Measurements from ENCODE around the gene RHOT2. TPM values are rescaled to one million over a fixed set of nuclear protein-coding genes. Genes with fewer than 3 reads are reported as not detected.

The RHOT2 gene
- total and polyA plus RNA-seq, 2 donors (not counting 3 experiments of a cell fraction or from before 2014, with no cell fraction given): 106 to 139 TPM

GRCh38 chr16:629185-629832 is 38.6 kb upstream of the RHOT2 start:
- POLR2A ChIA-PET: no interaction called here
- CTCF ChIA-PET: no interaction called here
- intact Hi-C loops (cut with micrococcal nuclease): no loop called here

GRCh38 chr16:629833-630248 is 38.1 kb upstream of the RHOT2 start:
- intact Hi-C loops (cut with micrococcal nuclease) (no loop called here), dilution Hi-C loops (cut with MboI; ENCODE audit: extremely low pct_ligation_motif_present, low sequenced_read_pairs) (no loop called here)
- no peak for TF ChIP-seq MYC (IDR thresholded peaks at IDR 0.05; ENCODE audit: low read depth, low read length)
- TF ChIP-seq FOS (IDR thresholded peaks at IDR 0.05; ENCODE audit: borderline replicate concordance, insufficient read depth, low read length): no peak
- no peak for TF ChIP-seq JUN (IDR thresholded peaks at IDR 0.05; ENCODE audit: borderline replicate concordance, insufficient read depth, insufficient read length, low read depth)
- no peak for TF ChIP-seq MAX (IDR thresholded peaks at IDR 0.05; ENCODE audit: insufficient read depth, insufficient read length)
- no peak for TF ChIP-seq GATA2 (IDR thresholded peaks at IDR 0.05; ENCODE audit: insufficient read depth, insufficient read length, low read depth, low read length)
- TF ChIP-seq POLR2A (IDR thresholded peaks at IDR 0.05; ENCODE audit: low read depth, low read length): no peak
- no peak for TF ChIP-seq CTCF (IDR thresholded peaks at IDR 0.05; ENCODE audit: extremely low read depth in 1 of 2, insufficient read depth in 1 of 2, low read depth in 1 of 2, low read length in 2 of 2)
- no peak for TF ChIP-seq POLR2AphosphoS5 (IDR thresholded peaks at IDR 0.05; ENCODE audit: insufficient read depth, low read depth, low read length)
- TF ChIP-seq EZH2 (IDR thresholded peaks at IDR 0.05; ENCODE audit: borderline replicate concordance, low read depth, low read length, severe bottlenecking): no peak
- Histone ChIP-seq H3K9me3 (replicated peaks; ENCODE audit: control insufficient read depth, insufficient read depth, low read length) (no peaks in the 10 kb centered on the region), H3K9ac (replicated peaks; ENCODE audit: extremely low read depth, insufficient read depth, low read length) (no peak overlapping the region), H3K27ac (ENCODE audit: insufficient read depth, low read depth, low read length) (no peak overlapping the region), H3K9me1 (replicated peaks; ENCODE audit: control insufficient read depth, extremely low read depth, insufficient read depth, low read length) (no peaks in the 10 kb centered on the region), H3K4me3 (replicated peaks in 1 of 3; ENCODE audit: insufficient read depth in 1 of 3, low read depth in 1 of 3, low read length in 3 of 3) (no peak overlapping the region), H3K79me2 (ENCODE audit: control insufficient read depth, insufficient read depth, low read length) (peaks cover 2% of the 10 kb centered on the region), H3K4me1 (ENCODE audit: control insufficient read depth, extremely low read depth, insufficient read depth, low read length) (peaks cover 3% of the 10 kb centered on the region), H3K36me3 (ENCODE audit: control insufficient read depth in 2 of 2, extremely low read depth in 1 of 2, insufficient read depth in 2 of 2, low read length in 2 of 2) (peaks cover 0 to 5% of the 10 kb centered on the region in 2 experiments), H4K20me1 (replicated peaks; ENCODE audit: control insufficient read depth, extremely low read depth, insufficient read depth, low read length) (no peaks in the 10 kb centered on the region), H2AFZ (ENCODE audit: low read depth, low read length) (no peak overlapping the region), H3K4me2 (ENCODE audit: insufficient read depth, low read length) (no peak overlapping the region), H3K27me3 (ENCODE audit: control insufficient read depth in 2 of 2, insufficient read depth in 2 of 2, low read length in 2 of 2) (no peaks in the 10 kb centered on the region)
- BruUV-seq (replicated peaks): no TSS peak
- POLR2A ChIA-PET: no interaction called here
- FAIRE-seq (no peak), DNase-seq (ENCODE audit: low read depth, low spot score) (no peak)
- CTCF ChIA-PET: no interaction called here

More at GRCh38 chr16:629185-629832, 38.6 kb upstream of the RHOT2 start:
- no TSS peak for BruUV-seq (replicated peaks)
- Histone ChIP-seq H3K9me1 (replicated peaks; ENCODE audit: control insufficient read depth, extremely low read depth, insufficient read depth, low read length) (no peaks in the 10 kb centered on the region), H2AFZ (ENCODE audit: low read depth, low read length) (no peak overlapping the region), H3K4me1 (ENCODE audit: control insufficient read depth, extremely low read depth, insufficient read depth, low read length) (peaks cover 3% of the 10 kb centered on the region), H3K9me3 (replicated peaks; ENCODE audit: control insufficient read depth, insufficient read depth, low read length) (no peaks in the 10 kb centered on the region), H3K79me2 (ENCODE audit: control insufficient read depth, insufficient read depth, low read length) (no peaks in the 10 kb centered on the region), H3K36me3 (ENCODE audit: control insufficient read depth in 2 of 2, extremely low read depth in 1 of 2, insufficient read depth in 2 of 2, low read length in 2 of 2) (peaks cover 0 to 5% of the 10 kb centered on the region in 2 experiments), H3K27ac (ENCODE audit: insufficient read depth, low read depth, low read length) (no peak overlapping the region), H3K9ac (replicated peaks; ENCODE audit: extremely low read depth, insufficient read depth, low read length) (no peak overlapping the region), H4K20me1 (replicated peaks; ENCODE audit: control insufficient read depth, extremely low read depth, insufficient read depth, low read length) (no peaks in the 10 kb centered on the region), H3K27me3 (ENCODE audit: control insufficient read depth in 2 of 2, insufficient read depth in 2 of 2, low read length in 2 of 2) (no peaks in the 10 kb centered on the region), H3K4me3 (replicated peaks in 1 of 3; ENCODE audit: insufficient read depth in 1 of 3, low read depth in 1 of 3, low read length in 3 of 3) (no peak overlapping the region), H3K4me2 (ENCODE audit: insufficient read depth, low read length) (no peak overlapping the region)
- DNase-seq (ENCODE audit: low read depth, low spot score) (no peak), FAIRE-seq (no peak)
- TF ChIP-seq JUN (IDR thresholded peaks at IDR 0.05; ENCODE audit: borderline replicate concordance, insufficient read depth, insufficient read length, low read depth) (no peak), MAX (IDR thresholded peaks at IDR 0.05; ENCODE audit: insufficient read depth, insufficient read length) (no peak)
- dilution Hi-C loops (cut with MboI; ENCODE audit: extremely low pct_ligation_motif_present, low sequenced_read_pairs): no loop called here

Measured in endothelial cell of umbilical vein (primary cell).